HG03575 (cell line): Measurements from ENCODE around the gene FNIP1.

Experiments used
- ATAC-seq: cut with Tn5 transposase; IDR thresholded peaks from one replicate; pipeline ENCODE4 v1.9.1; 2021; ENCODE audit not compliant: unreplicated experiment, insufficient number of reproducible peaks, low FRiP score; ENCODE audit errors: extremely low read depth

The FNIP1 gene

GRCh38 chr5:131654776-131655175, 142.0 kb downstream of the FNIP1 start:
- no peak for ATAC-seq

DNA sequence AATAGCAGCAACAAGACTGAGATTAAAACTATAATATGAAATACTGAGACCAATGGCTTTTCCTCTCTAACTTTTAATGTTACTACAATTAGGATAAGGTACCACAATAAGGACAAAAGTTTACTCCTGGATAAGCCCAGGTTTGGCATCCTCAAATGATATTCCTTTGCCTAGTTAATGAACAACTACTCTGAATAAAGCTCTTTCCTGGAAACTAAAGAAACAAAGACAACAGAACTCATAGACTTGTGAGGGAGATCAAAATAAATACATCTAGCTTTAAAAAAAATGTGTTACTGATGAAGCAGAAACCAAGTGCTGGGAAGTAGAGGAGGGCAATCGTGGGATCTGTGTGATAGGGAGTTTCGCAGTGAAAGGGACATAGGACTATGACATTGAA, 142.5 kb downstream of the FNIP1 start:
- no peak for ATAC-seq

GRCh38 chr5:131649161-131649560, 147.7 kb downstream of the FNIP1 start:
- no peak for ATAC-seq

- ATAC-seq = peak; percentile 31
These were observed 149.6 kb downstream of the FNIP1 start for GRCh38 chr5:131647048-131647769.

DNA sequence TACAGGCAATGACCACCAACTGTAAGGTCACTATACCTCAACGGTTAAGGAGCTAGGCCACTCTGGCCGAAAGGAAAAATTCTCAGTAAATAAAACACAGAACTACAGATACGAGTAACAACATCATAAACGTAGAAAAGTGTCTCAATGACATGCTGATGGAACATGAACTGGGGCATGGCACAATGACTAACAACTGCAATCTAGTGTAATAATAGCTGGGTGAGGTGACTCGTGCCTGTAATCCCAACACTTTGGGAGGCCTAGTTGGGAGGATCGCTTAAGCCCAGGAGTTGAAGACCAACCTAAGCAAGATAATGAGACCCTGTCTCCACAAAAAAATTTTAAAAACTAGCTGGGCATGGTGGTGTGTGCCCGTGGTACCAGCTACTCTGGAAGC, 152.0 kb downstream of the FNIP1 start:
- ATAC-seq = no peak

DNA sequence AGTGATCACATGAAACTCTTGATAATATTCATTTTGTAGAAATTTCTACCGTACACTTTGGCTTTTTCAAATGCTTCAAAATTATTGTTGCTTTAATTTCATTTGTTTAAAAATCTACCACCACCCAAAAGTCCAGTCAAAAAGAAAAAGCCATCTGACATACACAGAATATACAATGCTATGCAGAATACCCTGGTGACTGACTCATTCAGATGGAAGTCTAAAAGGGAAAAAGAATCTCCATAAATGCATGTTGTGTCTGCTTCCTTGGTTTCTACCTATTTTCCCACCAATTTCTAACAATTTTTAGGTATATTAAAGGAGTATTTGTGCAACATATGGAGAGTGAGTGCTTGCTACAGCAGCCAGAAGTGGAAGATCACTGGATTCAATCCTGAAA, 152.4 kb downstream of the FNIP1 start:
- no peak for ATAC-seq

DNA sequence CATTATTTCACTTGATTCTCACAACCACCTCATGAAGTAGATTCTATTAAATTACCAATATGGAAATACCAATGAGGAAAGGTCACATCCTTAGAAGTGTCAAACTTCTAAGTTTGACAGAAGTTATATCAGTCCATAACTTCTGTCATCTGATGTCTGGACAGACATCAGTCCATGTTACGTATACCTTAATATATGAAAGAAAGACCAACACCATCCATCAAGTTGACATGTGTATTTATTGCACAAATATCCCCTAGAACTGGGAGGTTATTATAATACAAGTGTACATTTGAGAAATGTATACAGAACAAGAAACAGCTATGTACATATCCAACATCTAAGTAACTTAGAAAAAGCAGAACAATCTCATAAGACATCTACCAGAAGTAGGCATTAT, 155.3 kb downstream of the FNIP1 start:
- no peak for ATAC-seq

GRCh38 chr5:131640043-131640856, 156.6 kb downstream of the FNIP1 start:
- ATAC-seq = no peak

GRCh38 chr5:131639148-131639547, 157.7 kb downstream of the FNIP1 start:
- ATAC-seq = no peak

DNA sequence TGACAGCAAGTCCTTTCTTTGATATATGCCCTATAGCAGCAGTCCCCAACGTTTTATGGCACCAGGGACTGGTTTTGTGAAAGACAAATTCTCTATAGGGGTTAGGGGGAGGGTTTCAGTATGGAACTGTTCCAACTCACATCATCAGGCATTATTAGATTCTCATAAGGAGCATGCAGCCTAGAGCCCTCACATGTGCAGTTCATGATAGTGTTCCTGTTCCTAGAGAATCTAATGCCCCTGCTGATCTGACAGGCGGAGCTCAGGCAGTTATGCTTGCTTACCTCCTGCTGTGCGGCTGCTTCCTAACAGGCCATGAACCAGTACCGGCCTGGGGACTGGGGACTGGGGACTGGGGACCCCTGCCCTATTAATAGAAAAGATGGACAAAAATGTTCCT, 159.1 kb downstream of the FNIP1 start:
- ATAC-seq = no peak

DNA sequence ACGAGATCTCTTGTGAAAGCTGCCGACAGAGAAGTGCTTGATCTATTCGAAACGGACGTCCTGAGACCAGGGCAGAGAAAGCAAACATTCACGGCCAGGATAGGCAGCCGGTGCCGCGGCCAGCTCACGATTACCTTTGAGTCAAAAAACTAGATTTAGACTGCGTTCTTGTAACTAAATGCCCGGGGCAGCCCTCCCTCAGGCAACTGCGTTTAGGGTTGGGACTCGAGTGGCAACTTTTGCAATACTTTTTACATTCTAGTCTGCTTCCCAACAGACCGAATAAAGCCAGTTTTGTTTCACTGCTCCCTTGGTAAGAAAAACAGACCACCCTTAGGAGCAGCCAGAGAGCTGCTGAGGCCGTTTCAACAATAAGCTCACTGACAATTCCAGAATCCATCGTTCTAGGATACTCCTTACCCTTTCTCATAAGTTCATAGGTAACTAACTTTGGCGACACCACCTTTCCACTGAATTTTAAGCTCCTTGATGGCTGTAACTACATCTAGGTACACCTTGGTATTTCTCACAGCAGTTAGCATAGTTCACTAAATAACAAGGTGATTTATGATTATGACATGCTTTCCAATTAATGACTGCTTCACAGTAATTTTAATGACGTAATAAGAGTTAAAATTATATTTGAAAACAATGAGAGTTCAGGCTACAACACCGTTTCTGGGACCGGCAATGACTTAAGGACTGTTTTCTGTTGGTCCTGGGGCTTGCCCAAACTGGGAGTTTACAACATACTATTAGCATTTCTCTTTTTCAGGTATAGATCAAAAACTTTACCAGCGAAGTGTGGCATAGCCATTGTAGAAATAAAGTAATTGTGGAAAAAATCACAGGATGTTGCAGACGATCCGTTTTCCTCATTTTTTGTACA, 160.9 kb downstream of the FNIP1 start:
- no peak for ATAC-seq

DNA sequence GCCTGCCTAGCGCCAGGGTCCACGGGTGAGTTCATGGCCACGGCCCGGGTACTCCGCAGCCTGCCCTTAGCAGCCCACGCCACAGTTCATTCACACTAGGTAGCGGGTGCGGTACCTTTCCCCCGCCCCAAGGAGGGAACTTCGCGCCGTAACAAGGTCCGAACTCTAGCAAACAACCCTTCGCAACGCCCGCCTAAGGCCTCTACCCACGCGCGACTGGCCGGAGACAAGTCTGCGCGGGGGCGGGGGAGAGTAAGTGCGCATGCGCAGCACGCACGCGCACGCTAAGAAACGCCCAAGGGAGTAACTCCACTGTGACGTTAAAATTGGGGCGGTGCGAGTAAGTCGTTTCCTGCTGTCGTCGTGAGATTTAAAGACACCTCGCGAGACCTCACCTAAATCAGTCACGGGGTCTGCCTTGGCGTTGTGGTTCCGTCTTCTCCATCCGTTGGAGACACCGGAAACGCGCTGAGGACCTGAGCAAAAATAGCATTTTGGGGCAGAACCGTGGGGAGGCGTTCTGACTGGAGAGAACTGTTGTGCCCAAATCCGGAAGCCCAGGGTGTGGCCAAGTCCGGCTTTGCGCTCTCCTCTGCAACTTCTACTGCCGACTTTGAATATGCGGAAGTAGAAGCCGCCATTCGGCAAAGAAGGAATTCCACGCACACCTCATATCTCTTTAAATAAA, 161.7 kb downstream of the FNIP1 start, which contains the start of gene RAPGEF6:
TSS of gene RAPGEF6 (minus strand) at position 234 of the 688 bp plus-strand sequence. CDS start at position 35, 199 bp downstream.
- peak; percentile 61 for ATAC-seq

GRCh38 chr5:131634666-131634995, 162.2 kb downstream of the FNIP1 start:
- ATAC-seq = no peak

- ATAC-seq = no peak
These were observed 162.6 kb downstream of the FNIP1 start for GRCh38 chr5:131634238-131634637.

- no peak for ATAC-seq
These were observed 163.0 kb downstream of the FNIP1 start for GRCh38 chr5:131633830-131634229.

GRCh38 chr5:131630963-131631350, 165.9 kb downstream of the FNIP1 start:
- no peak for ATAC-seq

GRCh38 chr5:131630208-131630962, 166.4 kb downstream of the FNIP1 start:
- ATAC-seq = no peak

- ATAC-seq = no peak
These were observed 167.8 kb downstream of the FNIP1 start for GRCh38 chr5:131628990-131629389.
